C4-2B (cell line): ENCODE results near the gene ZNF410.

Experiments
- ZFX ChIP-seq: fragments of 450-650 bp; IDR thresholded peaks from 2 replicates; pipeline ENCODE4 v1.6.1; 2017
- TF ChIP-seq, protein P1 (sequence below): fragments of 450-650 bp; conservative IDR thresholded peaks from 2 replicates; pipeline ENCODE4 v1.5.1; 2017; ENCODE audit warnings: mild to moderate bottlenecking

DNA sequence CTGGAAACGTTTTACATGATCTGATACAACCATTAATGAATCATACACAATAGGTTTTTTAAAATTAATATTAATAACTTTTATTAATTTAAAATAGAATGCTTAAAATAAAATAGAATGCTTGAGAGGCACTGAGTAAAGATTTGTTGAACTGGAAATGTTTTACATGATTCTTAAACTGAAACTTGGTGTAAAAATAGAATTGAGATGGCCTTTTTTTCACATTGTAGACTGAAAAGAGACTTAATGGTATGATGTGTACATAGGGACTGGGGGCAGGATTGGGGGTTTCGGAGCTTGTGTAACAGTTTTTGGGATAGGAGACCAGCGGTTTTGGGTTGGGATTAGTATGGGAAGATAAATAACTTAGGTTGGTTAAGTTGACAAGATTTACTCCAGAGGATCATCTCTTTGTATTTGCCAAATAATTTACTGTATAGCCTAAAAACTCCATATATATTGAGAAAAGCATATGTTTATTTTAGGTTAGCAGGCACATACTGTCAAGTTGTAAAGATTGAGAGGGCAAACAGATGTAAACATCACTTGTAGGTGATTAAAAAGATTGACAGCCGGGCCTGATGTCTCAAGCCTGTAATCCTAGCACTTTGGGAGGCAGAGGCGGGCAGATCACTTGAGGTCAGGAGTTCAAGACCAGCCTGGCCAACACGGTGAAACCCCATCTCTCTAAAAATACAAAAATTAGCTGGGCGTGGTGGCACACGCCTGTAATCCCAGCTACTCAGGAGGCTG lies 2.0 kb upstream of the ZNF410 start:
- TF ChIP-seq, protein P1, sequence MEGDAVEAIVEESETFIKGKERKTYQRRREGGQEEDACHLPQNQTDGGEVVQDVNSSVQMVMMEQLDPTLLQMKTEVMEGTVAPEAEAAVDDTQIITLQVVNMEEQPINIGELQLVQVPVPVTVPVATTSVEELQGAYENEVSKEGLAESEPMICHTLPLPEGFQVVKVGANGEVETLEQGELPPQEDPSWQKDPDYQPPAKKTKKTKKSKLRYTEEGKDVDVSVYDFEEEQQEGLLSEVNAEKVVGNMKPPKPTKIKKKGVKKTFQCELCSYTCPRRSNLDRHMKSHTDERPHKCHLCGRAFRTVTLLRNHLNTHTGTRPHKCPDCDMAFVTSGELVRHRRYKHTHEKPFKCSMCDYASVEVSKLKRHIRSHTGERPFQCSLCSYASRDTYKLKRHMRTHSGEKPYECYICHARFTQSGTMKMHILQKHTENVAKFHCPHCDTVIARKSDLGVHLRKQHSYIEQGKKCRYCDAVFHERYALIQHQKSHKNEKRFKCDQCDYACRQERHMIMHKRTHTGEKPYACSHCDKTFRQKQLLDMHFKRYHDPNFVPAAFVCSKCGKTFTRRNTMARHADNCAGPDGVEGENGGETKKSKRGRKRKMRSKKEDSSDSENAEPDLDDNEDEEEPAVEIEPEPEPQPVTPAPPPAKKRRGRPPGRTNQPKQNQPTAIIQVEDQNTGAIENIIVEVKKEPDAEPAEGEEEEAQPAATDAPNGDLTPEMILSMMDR = no peak
- TF ChIP-seq ZFX = no peak
